GM12878 (cell line): Measurements from ENCODE around the gene NPAS4. TPM values are rescaled to one million over a fixed set of nuclear protein-coding genes. Genes with fewer than 3 reads are reported as not detected.
"Not testable (repeated sequence)": the region's sequence is repeated elsewhere in the genome, so short reads cannot be mapped to it uniquely, and the experiment has no call there.

ENCODE experiments used
- ATAC-seq: fragments of 200-7000 bp; cut with Tn5 transposase; 3 replicates; pipeline ENCODE4 v1.9.1; 2020; ENCODE audit warnings: mild to moderate bottlenecking, moderate library complexity
- BruUV-seq: library from RNA; stranded (reverse); fragments of 400-500 nt; replicated peaks from 2 replicates; lab custom pipeline; 2021; lab: Mats Ljungman, UMichigan
- CTCF ChIA-PET: fragments of 300-600 bp; sonication (Branson Sonifier 250); formaldehyde crosslinking; extraction: SDS; loops from one replicate; lab custom pipeline; 2021; ENCODE audit warnings: inconsistent platforms; lab: Yijun Ruan, JAX
- POLR2A ChIA-PET: fragments of 350-600 bp; formaldehyde crosslinking; extraction: SDS; loops from one replicate; lab custom pipeline; 2021; ENCODE audit warnings: inconsistent platforms; lab: Charles Lee
- RAD21 ChIA-PET: fragments of 300-600 bp; sonication (Branson Sonifier 250); formaldehyde crosslinking; loops from one replicate; lab custom pipeline; 2023; ENCODE audit warnings: antibody characterized with exemption; ENCODE audit not compliant: unreplicated experiment; lab: Charles Lee
- SMC1A ChIA-PET: fragments of 300-600 bp; sonication (Branson Sonifier 250); formaldehyde crosslinking; loops from one replicate; lab custom pipeline; 2023; ENCODE audit not compliant: unreplicated experiment, uncharacterized antibody; lab: Charles Lee
- DNase-seq: peaks from one replicate; pipeline ENCODE4 v3.0.0-alpha.2; 2011; ENCODE audit warnings: low read depth, low spot score
- FAIRE-seq: peaks from 3 replicates; lab custom pipeline; 2011; peaks lifted over from hg19 to GRCh38; lab: Jason Lieb, UNC
- H2AFZ ChIP-seq: 2 replicates; pipeline ENCODE4 v1.6.0; 2011; ENCODE audit warnings: low read depth, low read length, control low read depth; ENCODE audit not compliant: control insufficient read depth
- H3K27ac ChIP-seq: 2 replicates; pipeline ENCODE4 v1.5.1; 2011; ENCODE audit warnings: control low read depth; ENCODE audit not compliant: control insufficient read depth, insufficient read depth
- H3K27me3 ChIP-seq, 2 experiments: replicated peaks in 1 of 2; 2 replicates each; pipeline versions ENCODE4 v1.6.0 to v1.6.1; 2011; ENCODE audit warnings: low read length in 1 of 2; ENCODE audit not compliant: control insufficient read depth in 2 of 2, insufficient read depth in 2 of 2
- H3K36me3 ChIP-seq, 2 experiments: 2 replicates each; pipeline ENCODE4 v1.5.1; 2011; ENCODE audit warnings: low read length in 1 of 2; ENCODE audit not compliant: control insufficient read depth in 2 of 2, insufficient read depth in 2 of 2
- H3K4me1 ChIP-seq: 2 replicates; pipeline ENCODE4 v1.6.1; 2011; ENCODE audit warnings: mild to moderate bottlenecking, low read length, moderate library complexity, mixed read lengths; ENCODE audit not compliant: control insufficient read depth, insufficient read depth
- H3K4me2 ChIP-seq: 2 replicates; pipeline ENCODE4 v1.6.0; 2011; ENCODE audit warnings: control low read depth; ENCODE audit not compliant: control insufficient read depth, insufficient read depth
- H3K4me3 ChIP-seq: fragments of 200-600 bp; sonication (generic); 2 replicates; pipeline ENCODE4 v1.5.1; 2016
- H3K79me2 ChIP-seq: 2 replicates; pipeline ENCODE4 v1.6.0; 2011; ENCODE audit warnings: low read length; ENCODE audit not compliant: control insufficient read depth, insufficient read depth
- H3K9ac ChIP-seq: 2 replicates; pipeline ENCODE4 v1.8.0; 2011; ENCODE audit warnings: low read length, control low read depth, mixed read lengths; ENCODE audit not compliant: control insufficient read depth, insufficient read depth
- H3K9me3 ChIP-seq: replicated peaks from 3 replicates; pipeline ENCODE4 v1.5.1; 2011; ENCODE audit warnings: mild to moderate bottlenecking, low read length; ENCODE audit not compliant: control insufficient read depth, insufficient read depth
- H4K20me1 ChIP-seq: 2 replicates; pipeline ENCODE4 v1.6.0; 2011; ENCODE audit not compliant: control insufficient read depth, insufficient read depth
- GABPA ChIP-seq: IDR thresholded peaks from 2 replicates; pipeline ENCODE4 v1.6.1; 2014; ENCODE audit warnings: antibody characterized with exemption, low read depth, mild to moderate bottlenecking, inconsistent platforms
- KAT2A ChIP-seq: conservative IDR thresholded peaks from 2 replicates; pipeline ENCODE4 v1.6.1; 2011; ENCODE audit warnings: low read depth, low read length; ENCODE audit not compliant: control insufficient read depth
- RAD21 ChIP-seq: IDR thresholded peaks from 2 replicates; pipeline ENCODE4 v1.6.1; 2011; ENCODE audit warnings: mild to moderate bottlenecking, low read depth, low read length, moderate library complexity; ENCODE audit not compliant: insufficient read depth
- SMARCA5 ChIP-seq: fragments of 450-650 bp; IDR thresholded peaks from 2 replicates; pipeline ENCODE4 v1.6.1; 2017; ENCODE audit warnings: mild to moderate bottlenecking
- SMC3 ChIP-seq: IDR thresholded peaks from 2 replicates; pipeline ENCODE4 v1.6.1; 2011; ENCODE audit warnings: low read length, improper control_type of control experiment, borderline replicate concordance
- SUZ12 ChIP-seq: fragments of 200-600 bp; sonication (generic); IDR thresholded peaks from one replicate; pipeline ENCODE4 v1.6.1; 2018; ENCODE audit warnings: antibody characterized with exemption, mild to moderate bottlenecking; ENCODE audit not compliant: unreplicated experiment
- YY1 ChIP-seq: IDR thresholded peaks from 2 replicates; pipeline ENCODE4 v1.6.1; 2011; ENCODE audit warnings: low read depth, mild to moderate bottlenecking, low read length
- WGBS: methylation state at CpG from one replicate; pipeline ENCODE4 v1.1.6; 2016; ENCODE audit warnings: low lambda C conversion rate; ENCODE audit not compliant: insufficient replicate concordance, insufficient coverage; ENCODE audit errors: missing lambda C conversion rate; 5-methylcytosine and 5-hydroxymethylcytosine counted together
- in situ Hi-C: fragments of 300-500 bp; cut with MboI; formaldehyde crosslinking; loops from 9 replicates; pipeline ENCODE4 v1.14.3; 2018; ENCODE audit warnings: mixed read lengths
- intact Hi-C: fragments of 100-400 bp; cut with micrococcal nuclease; formaldehyde crosslinking; loops from one replicate; pipeline ENCODE4 v1.14.2; 2022; ENCODE audit not compliant: unreplicated experiment
- polyA plus RNA-seq, 11 experiments: library from polyadenylated mRNA; depleted of rRNA in 4 of 11; unstranded in 6 of 11; stranded (reverse) in 5 of 11; fragments of >200 nt; fragmentation: Nextera tagmentation in 4 of 11; fragmentation: Illumina TruSeq in 1 of 11; extraction: Ambion mirVana in 4 of 11; extraction: Trizol in 1 of 11; gene quantifications; 1 replicate in 1 of 11; 2 replicates in 10 of 11; pipeline versions ENCODE4 v1.2.1 to v1.2.3, GENCODE V29; 2011 to 2016; ENCODE audit warnings: inconsistent platforms in 2 of 11, missing spikeins in 2 of 11, low read depth in 1 of 11
- total RNA-seq, 4 experiments: library from RNA; depleted of rRNA in 3 of 4; stranded (reverse); fragments of >200 nt in 3 of 4; fragmentation: Illumina TruSeq in 1 of 4; extraction: Trizol in 1 of 4; gene quantifications; 2 replicates each; pipeline versions ENCODE4 v1.2.1 to v1.2.3, GENCODE V29; 2013 to 2021
- TF ChIP-seq, protein P1 (sequence below), 3 experiments: IDR thresholded peaks in 2 of 3; conservative IDR thresholded peaks in 1 of 3; 2 replicates each; pipeline ENCODE4 v1.5.1; 2011; ENCODE audit warnings: low read depth in 3 of 3, low read length in 3 of 3, mild to moderate bottlenecking in 3 of 3, control low read depth in 2 of 3, moderate library complexity in 2 of 3, inconsistent platforms in 1 of 3, mixed read lengths in 1 of 3; ENCODE audit not compliant: control insufficient read depth in 2 of 3, insufficient read depth in 1 of 3; ENCODE audit errors: extremely low read depth in 1 of 3

Gene NPAS4
- total and polyA plus RNA-seq, 10 of the 15 experiments (the other 5 are each of a cell fraction or from before 2014, with no cell fraction given): 0.03 to 0.18 (median 0.06) TPM; not detected in 7

GRCh38 chr11:66429983-66430602 lies 9.3 kb downstream of the NPAS4 start:
- DNase-seq (no peak), FAIRE-seq (peak; percentile 35), ATAC-seq (peak; percentile 93)
- H3K9me3 ChIP-seq: no peaks in the 10 kb centered on the region
- ChIA-PET POLR2A (no interaction called here), RAD21 (interaction anchor here (0.8 to 1.0 kb wide), 3 partner anchors 12 to 248 kb away, joined by 3 read pairs; partner anchors contain the start of gene DPP3), SMC1A (interaction anchor here (0.7 to 1.5 kb wide), 9 partner anchors 8 to 572 kb away, joined by 3 to 4 read pairs (median 3); partner anchors contain the start of gene MRPL11), CTCF (interaction anchor here (0.8 to 4.0 kb wide), 12 partner anchors 9 to 258 kb away, joined by 3 to 31 read pairs (median 8); partner anchors contain the start of genes MRPL11, PELI3 and RBM4B)
- no peaks in the 10 kb centered on the region for H3K79me2 ChIP-seq
- TF ChIP-seq, protein P1, sequence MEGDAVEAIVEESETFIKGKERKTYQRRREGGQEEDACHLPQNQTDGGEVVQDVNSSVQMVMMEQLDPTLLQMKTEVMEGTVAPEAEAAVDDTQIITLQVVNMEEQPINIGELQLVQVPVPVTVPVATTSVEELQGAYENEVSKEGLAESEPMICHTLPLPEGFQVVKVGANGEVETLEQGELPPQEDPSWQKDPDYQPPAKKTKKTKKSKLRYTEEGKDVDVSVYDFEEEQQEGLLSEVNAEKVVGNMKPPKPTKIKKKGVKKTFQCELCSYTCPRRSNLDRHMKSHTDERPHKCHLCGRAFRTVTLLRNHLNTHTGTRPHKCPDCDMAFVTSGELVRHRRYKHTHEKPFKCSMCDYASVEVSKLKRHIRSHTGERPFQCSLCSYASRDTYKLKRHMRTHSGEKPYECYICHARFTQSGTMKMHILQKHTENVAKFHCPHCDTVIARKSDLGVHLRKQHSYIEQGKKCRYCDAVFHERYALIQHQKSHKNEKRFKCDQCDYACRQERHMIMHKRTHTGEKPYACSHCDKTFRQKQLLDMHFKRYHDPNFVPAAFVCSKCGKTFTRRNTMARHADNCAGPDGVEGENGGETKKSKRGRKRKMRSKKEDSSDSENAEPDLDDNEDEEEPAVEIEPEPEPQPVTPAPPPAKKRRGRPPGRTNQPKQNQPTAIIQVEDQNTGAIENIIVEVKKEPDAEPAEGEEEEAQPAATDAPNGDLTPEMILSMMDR (IDR thresholded peaks at IDR 0.05 in 2 of 3, conservative IDR thresholded peaks at IDR 0.05 in 1 of 3; ENCODE audit: control insufficient read depth in 2 of 3, extremely low read depth in 1 of 3, insufficient read depth in 1 of 3, low read depth in 3 of 3, low read length in 3 of 3): peak; percentile 78 to 88 (median 79)
- TF ChIP-seq RAD21 (peak; percentile 68), GABPA (no peak), YY1 (peak; percentile 59), SUZ12 (no peak), KAT2A (no peak), SMARCA5 (0 out of 2 replicates have a peak, but pooled peaks have one; percentile 17), SMC3 (peak; percentile 79)
- H3K27ac ChIP-seq: no peak overlapping the region
- no peak overlapping the region for H3K9ac ChIP-seq
- intact Hi-C loops (loop anchor here (1.0 to 10.0 kb wide), 2 partner anchors 22 to 245 kb away; partner anchors contain the start of gene RBM4B), in situ Hi-C loops (no loop called here)
- no peak overlapping the region for H3K4me2 ChIP-seq
- no peaks in the 10 kb centered on the region for H3K36me3 ChIP-seq
- 32% methylated on average over 9 of the region's 9 CpGs for WGBS
- H3K4me1 ChIP-seq: no peaks in the 10 kb centered on the region
- no TSS peak for BruUV-seq
- H2AFZ ChIP-seq: no peak overlapping the region
- no peaks in the 10 kb centered on the region for H4K20me1 ChIP-seq
- H3K27me3 ChIP-seq: no peaks in the 10 kb centered on the region
- no peak overlapping the region for H3K4me3 ChIP-seq

GRCh38 chr11:66431287-66431686 lies 10.5 kb downstream of the NPAS4 start:
- H3K9ac ChIP-seq, DNase-seq: not testable (repeated sequence)

More at GRCh38 chr11:66431287-66431686, 10.5 kb downstream of the NPAS4 start:
- H2AFZ ChIP-seq, H4K20me1 ChIP-seq, FAIRE-seq, POLR2A ChIA-PET, H3K79me2 ChIP-seq, ATAC-seq, H3K36me3 ChIP-seq, BruUV-seq, in situ Hi-C loops, H3K4me3 ChIP-seq, H3K27me3 ChIP-seq, H3K4me2 ChIP-seq, H3K9me3 ChIP-seq, H3K27ac ChIP-seq, H3K4me1 ChIP-seq: not testable (repeated sequence)
- ChIA-PET RAD21 (interaction anchor here (0.6 to 1.1 kb wide), 2 partner anchors 13 to 46 kb away, joined by 3 to 4 read pairs; no protein-coding TSS in a partner anchor), SMC1A (interaction anchor here (1.1 kb wide), 1 partner anchor 571 kb away, joined by 3 read pairs; no protein-coding TSS in a partner anchor), CTCF (interaction anchor here (1.4 to 4.0 kb wide), 4 partner anchors 8 to 247 kb away, joined by 4 to 31 read pairs (median 16); partner anchors contain the start of genes MRPL11 and RBM4B)
- intact Hi-C loops: loop anchor here (10.0 kb wide), 1 partner anchor 244 kb away; the partner anchor contains the start of gene RBM4B
